ENCODE measurements around the gene PSPN. TPM values are rescaled to one million over a fixed set of nuclear protein-coding genes. Genes with fewer than 3 reads are reported as not detected.

Gene PSPN
- total RNA-seq, 4 donors from 2014 or later, result 1.3 to 3.7 (median 2.4) TPM

DNA sequence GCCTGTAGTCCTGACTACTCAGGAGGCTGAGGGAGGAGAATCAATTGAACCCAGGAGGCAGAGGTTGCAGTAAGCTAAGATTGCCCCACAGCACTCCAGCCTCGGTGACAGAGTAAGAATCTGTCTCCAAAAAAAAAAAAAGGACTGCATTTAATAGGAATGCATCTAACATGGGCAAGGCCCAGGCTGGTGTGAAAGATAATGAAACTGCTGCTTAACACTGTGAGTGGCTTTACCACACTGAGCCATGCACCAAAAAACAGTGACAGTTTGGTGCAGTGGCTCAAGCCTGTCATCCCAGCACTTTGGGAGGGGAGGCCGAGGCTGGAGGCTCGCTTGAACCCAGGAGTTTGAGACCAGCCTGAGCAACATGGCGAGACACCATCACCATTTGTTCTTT is 8.6 kb upstream of the PSPN start:
- DNase-seq (ENCODE audit: extremely low spot score), result no peak
- TF ChIP-seq, protein P1, sequence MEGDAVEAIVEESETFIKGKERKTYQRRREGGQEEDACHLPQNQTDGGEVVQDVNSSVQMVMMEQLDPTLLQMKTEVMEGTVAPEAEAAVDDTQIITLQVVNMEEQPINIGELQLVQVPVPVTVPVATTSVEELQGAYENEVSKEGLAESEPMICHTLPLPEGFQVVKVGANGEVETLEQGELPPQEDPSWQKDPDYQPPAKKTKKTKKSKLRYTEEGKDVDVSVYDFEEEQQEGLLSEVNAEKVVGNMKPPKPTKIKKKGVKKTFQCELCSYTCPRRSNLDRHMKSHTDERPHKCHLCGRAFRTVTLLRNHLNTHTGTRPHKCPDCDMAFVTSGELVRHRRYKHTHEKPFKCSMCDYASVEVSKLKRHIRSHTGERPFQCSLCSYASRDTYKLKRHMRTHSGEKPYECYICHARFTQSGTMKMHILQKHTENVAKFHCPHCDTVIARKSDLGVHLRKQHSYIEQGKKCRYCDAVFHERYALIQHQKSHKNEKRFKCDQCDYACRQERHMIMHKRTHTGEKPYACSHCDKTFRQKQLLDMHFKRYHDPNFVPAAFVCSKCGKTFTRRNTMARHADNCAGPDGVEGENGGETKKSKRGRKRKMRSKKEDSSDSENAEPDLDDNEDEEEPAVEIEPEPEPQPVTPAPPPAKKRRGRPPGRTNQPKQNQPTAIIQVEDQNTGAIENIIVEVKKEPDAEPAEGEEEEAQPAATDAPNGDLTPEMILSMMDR (IDR thresholded peaks at IDR 0.05), result no peak
- TF ChIP-seq POLR2AphosphoS5 (IDR thresholded peaks at IDR 0.05) (no peak), POLR2A (IDR thresholded peaks at IDR 0.05; ENCODE audit: low read depth) (no peak), EP300 (IDR thresholded peaks at IDR 0.05) (no peak)
- Histone ChIP-seq H3K9me3 (no peaks in the 10 kb centered on the region), H3K36me3 (peaks cover 79 to 100% (median 99%) of the 10 kb centered on the region in 4 donors), H3K4me3 (no peak overlapping the region), H3K27ac (replicated peaks in 1 of 4) (no peak overlapping the region), H3K4me1 (no peaks in the 10 kb centered on the region), H3K27me3 (no peaks in the 10 kb centered on the region)
- intact Hi-C loops (cut with DNase I), result no loop called here
- WGBS, result 93% methylated on average over 4 of the region's 4 CpGs

DNA sequence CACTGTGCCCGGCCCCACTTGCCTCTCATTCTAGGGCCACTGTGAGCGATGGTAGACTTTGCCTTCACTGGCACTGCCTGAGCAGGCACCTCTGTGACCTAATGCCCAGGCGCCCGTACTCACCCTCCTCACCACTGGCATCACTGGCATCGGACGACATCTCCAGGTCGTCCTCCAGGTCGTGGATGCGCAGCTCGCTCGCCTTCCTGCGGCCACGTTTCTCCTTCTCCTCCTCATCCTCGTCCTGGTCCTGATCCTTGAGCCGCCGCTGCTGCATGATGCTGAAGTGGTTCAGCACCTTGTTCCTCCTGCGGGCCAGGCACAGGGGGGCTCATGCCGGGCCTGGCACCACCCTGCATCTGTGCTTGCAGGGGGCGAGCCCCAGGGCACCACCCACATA is 7.5 kb upstream of the PSPN start:
- DNase-seq (ENCODE audit: extremely low spot score), result no peak
- Histone ChIP-seq H3K4me1 (peaks cover 0 to 7% (median 6%) of the 10 kb centered on the region in 4 donors), H3K9me3 (no peaks in the 10 kb centered on the region), H3K27me3 (no peaks in the 10 kb centered on the region), H3K4me3 (no peak overlapping the region), H3K27ac (replicated peaks in 1 of 4) (no peak overlapping the region), H3K36me3 (peaks cover 73 to 99% (median 94%) of the 10 kb centered on the region in 4 donors)
- TF ChIP-seq POLR2A (IDR thresholded peaks at IDR 0.05; ENCODE audit: low read depth), result no peak
- TF ChIP-seq EP300 (IDR thresholded peaks at IDR 0.05), result no peak
- TF ChIP-seq POLR2AphosphoS5 (IDR thresholded peaks at IDR 0.05), result no peak
- TF ChIP-seq, protein P1 (IDR thresholded peaks at IDR 0.05), result no peak
- 92% methylated on average over 19 of the region's 19 CpGs for WGBS
- intact Hi-C loops (cut with DNase I), result no loop called here

DNA sequence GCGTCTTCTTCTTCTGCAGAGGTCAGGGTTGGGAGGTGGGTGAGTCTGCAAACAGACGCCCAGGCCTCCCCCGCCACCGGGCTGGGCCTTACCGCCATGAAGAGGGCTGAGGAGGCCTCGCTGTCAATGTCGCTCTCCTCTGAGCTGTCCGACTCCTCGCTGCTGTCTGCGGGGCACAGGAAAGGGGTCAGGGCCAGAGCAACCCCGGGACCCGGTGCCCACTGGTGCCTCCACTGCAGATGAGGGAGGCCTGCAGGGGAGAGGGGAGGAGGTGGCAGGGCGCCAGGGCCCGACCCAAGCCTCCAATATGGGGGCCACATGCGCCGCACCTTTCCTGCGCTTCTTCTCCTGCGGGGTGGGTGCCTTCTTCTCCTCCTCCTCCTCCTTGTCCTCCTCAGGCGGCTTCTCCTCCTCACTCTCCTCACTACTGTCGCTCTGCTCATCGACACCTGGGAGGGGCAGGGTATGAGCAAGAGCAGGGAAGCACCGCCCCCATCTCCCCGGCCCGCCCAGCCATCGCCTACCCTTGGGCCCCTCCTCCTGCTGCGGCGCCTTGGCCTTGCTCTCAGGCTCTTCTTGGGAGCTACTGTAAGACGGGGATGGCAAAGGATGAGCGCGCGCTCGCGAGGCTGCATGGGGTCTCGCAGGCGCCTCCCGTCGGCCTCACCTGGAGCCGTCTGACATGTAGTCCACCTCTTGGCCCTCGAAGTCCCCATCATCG is 5.5 kb upstream of the PSPN start:
- H3K27ac ChIP-seq (replicated peaks in 1 of 4), result no peak overlapping the region
- intact Hi-C loops (cut with DNase I), result no loop called here
- H3K36me3 ChIP-seq, result peaks cover 61 to 79% (median 74%) of the 10 kb centered on the region in 4 donors
- no peak for DNase-seq (ENCODE audit: extremely low spot score)
- H3K9me3 ChIP-seq, result no peaks in the 10 kb centered on the region
- H3K27me3 ChIP-seq, result no peaks in the 10 kb centered on the region
- TF ChIP-seq EP300 (IDR thresholded peaks at IDR 0.05) (no peak), POLR2A (IDR thresholded peaks at IDR 0.05; ENCODE audit: low read depth) (no peak), POLR2AphosphoS5 (IDR thresholded peaks at IDR 0.05) (no peak)
- TF ChIP-seq, protein P1 (IDR thresholded peaks at IDR 0.05), result no peak
- no peak overlapping the region for H3K4me3 ChIP-seq
- WGBS, result 96% methylated on average over 35 of the region's 40 CpGs
- H3K4me1 ChIP-seq, result peaks cover 0 to 27% (median 26%) of the 10 kb centered on the region in 4 donors

DNA sequence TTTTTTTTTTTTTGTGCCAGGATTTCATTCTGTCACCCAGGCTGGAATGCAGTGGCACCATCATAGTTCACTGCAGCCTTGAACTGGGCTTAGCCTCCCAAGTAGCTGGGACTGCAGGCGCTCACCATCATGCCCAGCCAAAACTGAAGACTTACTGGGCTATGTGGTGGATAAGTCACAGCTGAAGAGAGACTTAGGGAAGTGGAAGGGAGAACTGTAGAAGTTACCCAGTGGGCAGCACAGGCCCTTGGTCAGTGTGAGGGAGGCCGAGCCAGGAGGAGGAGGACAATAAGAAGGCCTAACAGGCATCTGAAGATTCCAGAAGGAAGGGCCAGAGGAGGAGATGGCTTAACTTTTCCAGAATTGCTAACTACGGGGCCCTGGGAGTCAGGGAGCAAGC is 4.0 kb upstream of the PSPN start:
- Histone ChIP-seq H3K4me3 (no peak overlapping the region), H3K4me1 (peaks cover 0 to 42% (median 36%) of the 10 kb centered on the region in 4 donors), H3K9me3 (no peaks in the 10 kb centered on the region), H3K36me3 (peaks cover 58 to 74% (median 73%) of the 10 kb centered on the region in 4 donors), H3K27ac (replicated peaks in 1 of 4) (no peak overlapping the region), H3K27me3 (no peaks in the 10 kb centered on the region)
- 78% methylated on average over 3 of the region's 3 CpGs for WGBS
- intact Hi-C loops (cut with DNase I), result no loop called here
- TF ChIP-seq EP300 (IDR thresholded peaks at IDR 0.05) (no peak), POLR2AphosphoS5 (IDR thresholded peaks at IDR 0.05) (no peak), POLR2A (IDR thresholded peaks at IDR 0.05; ENCODE audit: low read depth) (no peak)
- TF ChIP-seq, protein P1 (IDR thresholded peaks at IDR 0.05), result no peak
- DNase-seq (ENCODE audit: extremely low spot score), result no peak

Measured in esophagus muscularis mucosa (tissue), 4 donors.